Endothelial cell of umbilical vein (primary cell): ENCODE results near the gene GFER. TPM values are rescaled to one million over a fixed set of nuclear protein-coding genes. Genes with fewer than 3 reads are reported as not detected.
"Not testable (repeated sequence)": the region's sequence is repeated elsewhere in the genome, so short reads cannot be mapped to it uniquely, and the experiment has no call there.

Experiments used
- BruUV-seq: library from RNA; stranded (reverse); fragments of 400-500 nt; replicated peaks from 2 replicates; lab custom pipeline; 2021; lab: Mats Ljungman, UMichigan
- CTCF ChIA-PET: fragments of 300-600, 350-600 bp; sonication (Branson Sonifier 250); formaldehyde crosslinking; loops from one replicate; lab custom pipeline; 2021; ENCODE audit warnings: antibody characterized with exemption, inconsistent platforms; lab: Charles Lee
- POLR2A ChIA-PET: fragments of 300-600, 350-600 bp; sonication (Branson Sonifier 250); formaldehyde crosslinking; loops from one replicate; lab custom pipeline; 2021; ENCODE audit warnings: antibody characterized with exemption, inconsistent platforms; lab: Charles Lee
- DNase-seq: peaks from one replicate; pipeline ENCODE4 v3.0.0-alpha.2; 2011; ENCODE audit warnings: low read depth, low spot score
- FAIRE-seq: peaks from 2 replicates; lab custom pipeline; 2011; peaks lifted over from hg19 to GRCh38; lab: Jason Lieb, UNC
- H2AFZ ChIP-seq: 2 replicates; pipeline ENCODE4 v1.6.0; 2012; ENCODE audit warnings: low read depth, low read length, control low read depth, inconsistent platforms
- H3K27ac ChIP-seq: 2 replicates; pipeline ENCODE4 v1.5.1; 2011; ENCODE audit warnings: low read depth, mild to moderate bottlenecking, control low read depth, low read length, moderate library complexity; ENCODE audit not compliant: insufficient read depth
- H3K27me3 ChIP-seq, 2 experiments: 2 replicates each; pipeline versions ENCODE4 v1.6.0 to v1.6.1; 2011; ENCODE audit warnings: low read length in 2 of 2, mixed read lengths in 1 of 2; ENCODE audit not compliant: control insufficient read depth in 2 of 2, insufficient read depth in 2 of 2
- H3K36me3 ChIP-seq, 2 experiments: 2 replicates in 1 of 2; 3 replicates in 1 of 2; pipeline ENCODE4 v1.5.1; 2011; ENCODE audit warnings: low read length in 2 of 2, mild to moderate bottlenecking in 1 of 2, moderate library complexity in 1 of 2; ENCODE audit not compliant: control insufficient read depth in 2 of 2, insufficient read depth in 2 of 2; ENCODE audit errors: extremely low read depth in 1 of 2
- H3K4me1 ChIP-seq: 3 replicates; pipeline ENCODE4 v1.5.1; 2011; ENCODE audit warnings: mild to moderate bottlenecking, low read length; ENCODE audit not compliant: control insufficient read depth, insufficient read depth; ENCODE audit errors: extremely low read depth
- H3K4me2 ChIP-seq: 2 replicates; pipeline ENCODE4 v1.6.1; 2011; ENCODE audit warnings: low read length, control low read depth, mixed read lengths; ENCODE audit not compliant: insufficient read depth
- H3K4me3 ChIP-seq, 3 experiments: fragments of 200-600 bp in 1 of 3; sonication (generic), shearing (Covaris generic) in 1 of 3; replicated peaks in 1 of 3; 2 replicates each; pipeline ENCODE4 v1.5.1; 2011 to 2016; ENCODE audit warnings: control low read depth in 3 of 3, low read length in 3 of 3, mild to moderate bottlenecking in 2 of 3, inconsistent platforms in 1 of 3, low read depth in 1 of 3, moderate library complexity in 1 of 3; ENCODE audit not compliant: insufficient read depth in 1 of 3
- H3K79me2 ChIP-seq: 2 replicates; pipeline ENCODE4 v1.6.0; 2012; ENCODE audit warnings: low read length, inconsistent platforms; ENCODE audit not compliant: control insufficient read depth, insufficient read depth
- H3K9ac ChIP-seq: replicated peaks from 2 replicates; pipeline ENCODE3; 2011; ENCODE audit warnings: low read length, control low read depth; ENCODE audit not compliant: insufficient read depth; ENCODE audit errors: extremely low read depth
- H3K9me1 ChIP-seq: replicated peaks from 3 replicates; pipeline ENCODE4 v1.6.0; 2011; ENCODE audit warnings: mild to moderate bottlenecking, low read length; ENCODE audit not compliant: control insufficient read depth, insufficient read depth; ENCODE audit errors: extremely low read depth
- H3K9me3 ChIP-seq: replicated peaks from 2 replicates; pipeline ENCODE4 v1.5.1; 2012; ENCODE audit warnings: low read length, inconsistent platforms; ENCODE audit not compliant: control insufficient read depth, insufficient read depth
- H4K20me1 ChIP-seq: replicated peaks from 2 replicates; pipeline ENCODE3; 2011; ENCODE audit warnings: mild to moderate bottlenecking, low read length; ENCODE audit not compliant: control insufficient read depth, insufficient read depth; ENCODE audit errors: extremely low read depth
- dilution Hi-C: fragments of 300-500 bp; cut with MboI; formaldehyde crosslinking; loops from one replicate; pipeline ENCODE4 v1.15.0; 2019; ENCODE audit warnings: low sequenced_read_pairs; ENCODE audit not compliant: extremely low pct_ligation_motif_present
- intact Hi-C: fragments of 100-400 bp; cut with micrococcal nuclease; formaldehyde crosslinking; loops from one replicate; pipeline ENCODE4 v1.10.0; 2022
- polyA plus RNA-seq, 4 experiments: library from polyadenylated mRNA; depleted of rRNA in 3 of 4; stranded (reverse) in 3 of 4; unstranded in 1 of 4; fragments of >200 nt; gene quantifications; 2 replicates each; pipeline versions ENCODE4 v1.2.1 to v1.2.3, GENCODE V29; 2011 to 2012; ENCODE audit warnings: missing spikeins in 1 of 4
- total RNA-seq: library from RNA; stranded (reverse); gene quantifications from 2 replicates; pipeline ENCODE4 v1.2.3, GENCODE V29; 2021

GFER gene
- total and polyA plus RNA-seq, 2 donors (not counting 3 experiments of a cell fraction or from before 2014, with no cell fraction given): 13.7 to 29.9 TPM

DNA sequence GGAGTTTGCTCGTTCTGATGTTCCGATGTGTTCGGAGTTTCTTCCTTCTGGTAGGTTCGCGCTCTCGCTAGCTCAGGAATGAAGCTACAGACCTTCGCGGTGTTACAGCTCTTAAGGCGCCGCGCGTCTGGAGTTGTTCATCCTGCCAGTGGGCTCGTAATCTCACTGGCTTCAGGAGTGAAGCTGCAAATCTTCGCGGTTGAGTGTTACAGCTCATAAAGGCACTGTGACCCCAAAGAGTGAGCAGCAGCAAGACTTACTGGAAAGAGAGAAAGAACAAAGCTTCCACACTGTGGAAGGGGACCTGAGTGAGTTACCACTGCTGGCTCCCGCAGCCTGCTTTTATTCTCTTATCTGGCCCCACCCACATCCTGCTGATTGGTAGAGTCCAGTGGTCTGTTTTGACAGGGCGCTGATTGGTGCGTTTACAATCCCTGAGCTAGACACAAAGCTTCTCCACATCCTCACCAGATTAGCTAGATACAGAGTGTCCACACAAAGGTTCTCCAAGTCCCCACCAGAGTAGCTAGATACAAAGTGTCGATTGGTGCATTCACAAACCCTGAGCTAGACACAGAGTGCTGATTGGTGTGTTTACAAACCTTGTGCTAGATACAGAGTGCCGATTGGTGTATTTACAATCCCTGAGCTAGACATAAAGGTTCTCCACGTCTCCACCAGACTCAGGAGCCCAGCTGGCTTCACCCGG, 26.4 kb upstream of the GFER start:
- H3K9me3 ChIP-seq, H3K36me3 ChIP-seq, intact Hi-C loops, H3K4me3 ChIP-seq, H3K4me1 ChIP-seq, H3K4me2 ChIP-seq, CTCF ChIA-PET, BruUV-seq, H2AFZ ChIP-seq, H3K9me1 ChIP-seq, dilution Hi-C loops, POLR2A ChIA-PET, H4K20me1 ChIP-seq, FAIRE-seq, H3K27me3 ChIP-seq, H3K9ac ChIP-seq, H3K27ac ChIP-seq, DNase-seq: not testable (repeated sequence)
- peaks cover 19% of the 10 kb centered on the region for H3K79me2 ChIP-seq

DNA sequence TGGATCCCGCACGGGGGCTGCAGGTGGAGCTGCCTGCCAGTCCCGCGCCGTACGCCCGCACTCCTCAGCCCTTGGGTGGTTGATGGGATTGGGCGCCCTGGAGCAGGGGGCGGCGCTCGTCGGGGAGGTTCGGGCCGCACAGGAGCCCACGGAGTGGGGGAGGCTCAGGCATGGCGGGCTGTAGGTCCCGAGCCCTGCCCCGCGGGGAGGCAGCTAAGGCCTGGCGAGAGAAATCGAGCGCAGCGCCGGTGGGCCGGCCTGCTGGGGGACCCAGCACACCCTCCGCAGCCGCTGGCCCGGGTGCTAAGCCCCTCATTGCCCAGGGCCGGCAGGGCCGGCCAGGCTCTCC, 25.9 kb upstream of the GFER start:
- H3K79me2 ChIP-seq: peaks cover 24% of the 10 kb centered on the region
- H3K4me3 ChIP-seq, H3K27me3 ChIP-seq, dilution Hi-C loops, H3K4me2 ChIP-seq, FAIRE-seq, DNase-seq, intact Hi-C loops, H4K20me1 ChIP-seq, H2AFZ ChIP-seq, CTCF ChIA-PET, H3K9me1 ChIP-seq, BruUV-seq, H3K9me3 ChIP-seq, POLR2A ChIA-PET, H3K27ac ChIP-seq, H3K9ac ChIP-seq: not testable (repeated sequence)
- H3K4me1 ChIP-seq: peaks cover 11% of the 10 kb centered on the region
- H3K36me3 ChIP-seq: peaks cover 8 to 13% of the 10 kb centered on the region in 2 experiments
